Activated CD8-positive, alpha-beta T cell treated with anti-CD3 and anti-CD28 coated beads for 36 hours (primary cell): ENCODE results near the gene UBE2G1. TPM values are rescaled to one million over a fixed set of nuclear protein-coding genes. Genes with fewer than 3 reads are reported as not detected.
A peak's percentile ranks its signal among the peaks of the same experiment; 100 is the strongest.
"Not testable (repeated sequence)": the region's sequence is repeated elsewhere in the genome, so short reads cannot be mapped to it uniquely, and the experiment has no call there.

Experiments used
- ATAC-seq: fragments of 200-7000 bp; cut with Tn5 transposase; one replicate; pipeline ENCODE4 v1.10.0; 2021; ENCODE audit warnings: mild to moderate bottlenecking, moderate library complexity
- CTCF ChIA-PET: fragments of 350-600 bp; sonication (Branson Sonifier 250); formaldehyde crosslinking; loops from one replicate; lab custom pipeline; 2021; ENCODE audit warnings: antibody characterized with exemption; lab: Charles Lee
- POLR2A ChIA-PET: fragments of 350-600 bp; sonication (Branson Sonifier 250); formaldehyde crosslinking; loops from one replicate; lab custom pipeline; 2021; ENCODE audit warnings: antibody characterized with exemption; lab: Charles Lee
- DNase-seq: peaks from one replicate; pipeline ENCODE4 v3.0.0-alpha.2; 2020
- H3K27ac Mint-ChIP-seq: one replicate; pipeline ENCODE4 v1.8.0; 2021; ENCODE audit warnings: mild to moderate bottlenecking, mixed read lengths
- H3K27me3 Mint-ChIP-seq: one replicate; pipeline ENCODE4 v1.8.0; 2021; ENCODE audit warnings: mixed read lengths
- H3K36me3 Mint-ChIP-seq: one replicate; pipeline ENCODE4 v1.8.0; 2021; ENCODE audit warnings: low read depth, mixed read lengths
- H3K4me1 Mint-ChIP-seq: one replicate; pipeline ENCODE4 v1.8.0; 2021; ENCODE audit warnings: low read depth, mixed read lengths
- H3K4me3 Mint-ChIP-seq: one replicate; pipeline ENCODE4 v1.8.0; 2021; ENCODE audit warnings: mild to moderate bottlenecking, moderate library complexity, mixed read lengths
- H3K9me3 Mint-ChIP-seq: one replicate; pipeline ENCODE4 v1.8.0; 2021; ENCODE audit warnings: mixed read lengths
- CTCF ChIP-seq: fragments of 200-600 bp; IDR thresholded peaks from one replicate; pipeline ENCODE4 v1.8.0; 2022; ENCODE audit warnings: antibody characterized with exemption, mild to moderate bottlenecking
- intact Hi-C: fragments of 100-400 bp; cut with micrococcal nuclease; formaldehyde crosslinking; loops from one replicate; pipeline ENCODE4 v1.10.0; 2022
- total RNA-seq, 2 experiments: library from RNA; stranded (reverse); gene quantifications; one replicate each; pipeline ENCODE4 v1.2.3, GENCODE V29; 2021

The UBE2G1 gene
- total RNA-seq, 2 experiments from 2014 or later, result 40.2 to 44.0 TPM

GRCh38 chr17:4387137-4387536, 20.7 kb upstream of the UBE2G1 start:
- TF ChIP-seq CTCF, result no peak
- ChIA-PET CTCF (interaction anchor here (0.9 to 1.3 kb wide), 2 partner anchors 12 to 171 kb away, joined by 4 read pairs; no protein-coding TSS in a partner anchor), POLR2A (no interaction called here)
- Mint-ChIP-seq H3K9me3 (no peaks in the 10 kb centered on the region), H3K27me3 (no peaks in the 10 kb centered on the region), H3K4me3 (no peak overlapping the region), H3K4me1 (no peaks in the 10 kb centered on the region), H3K27ac (no peak overlapping the region), H3K36me3 (no peaks in the 10 kb centered on the region)
- no peak for ATAC-seq
- intact Hi-C loops, result no loop called here
- no peak for DNase-seq

GRCh38 chr17:4386406-4386805, 19.9 kb upstream of the UBE2G1 start:
- CTCF ChIA-PET, result interaction anchor here (0.9 to 1.3 kb wide), 3 partner anchors 12 to 171 kb away, joined by 3 to 4 read pairs (median 4); no protein-coding TSS in a partner anchor
- ATAC-seq, result no peak
- intact Hi-C loops, result no loop called here
- no peak for DNase-seq
- no peaks in the 10 kb centered on the region for H3K36me3 Mint-ChIP-seq
- H3K4me3 Mint-ChIP-seq, result no peak overlapping the region
- POLR2A ChIA-PET, result no interaction called here
- H3K27ac Mint-ChIP-seq, result no peak overlapping the region
- no peak for TF ChIP-seq CTCF
- no peaks in the 10 kb centered on the region for H3K27me3 Mint-ChIP-seq
- H3K9me3 Mint-ChIP-seq, result no peaks in the 10 kb centered on the region
- H3K4me1 Mint-ChIP-seq, result peaks cover under 1% of the 10 kb centered on the region

GRCh38 chr17:4381690-4382671, 15.5 kb upstream of the UBE2G1 start:
- POLR2A ChIA-PET, result no interaction called here
- Mint-ChIP-seq H3K4me3 (no peak overlapping the region), H3K27ac (no peak overlapping the region), H3K36me3 (no peaks in the 10 kb centered on the region), H3K4me1 (peaks cover 6% of the 10 kb centered on the region), H3K9me3 (no peaks in the 10 kb centered on the region), H3K27me3 (no peaks in the 10 kb centered on the region)
- no peak for TF ChIP-seq CTCF
- intact Hi-C loops, result no loop called here
- ATAC-seq (no peak), DNase-seq (no peak)
- CTCF ChIA-PET, result no interaction called here

- CTCF ChIA-PET, result no interaction called here
- no peaks in the 10 kb centered on the region for H3K36me3 Mint-ChIP-seq
- POLR2A ChIA-PET, result no interaction called here
Observed at GRCh38 chr17:4378626-4379025, 12.2 kb upstream of the UBE2G1 start.

GRCh38 chr17:4377247-4377646, 10.8 kb upstream of the UBE2G1 start:
- POLR2A ChIA-PET, result not testable (repeated sequence)

More at GRCh38 chr17:4378626-4379025, 12.2 kb upstream of the UBE2G1 start:
- no peak for ATAC-seq
- no peak overlapping the region for H3K27ac Mint-ChIP-seq
- H3K9me3 Mint-ChIP-seq, result no peaks in the 10 kb centered on the region
- H3K4me3 Mint-ChIP-seq, result no peak overlapping the region
- no peak for DNase-seq
- no peaks in the 10 kb centered on the region for H3K27me3 Mint-ChIP-seq
- peaks cover 15% of the 10 kb centered on the region for H3K4me1 Mint-ChIP-seq
- intact Hi-C loops, result loop anchor here (10.0 kb wide), 1 partner anchor 584 kb away; no protein-coding TSS in a partner anchor
- TF ChIP-seq CTCF, result no peak

GRCh38 chr17:4375796-4376440, 9.4 kb upstream of the UBE2G1 start:
- H3K9me3 Mint-ChIP-seq, H3K27ac Mint-ChIP-seq, H3K27me3 Mint-ChIP-seq, DNase-seq, ATAC-seq, H3K36me3 Mint-ChIP-seq, CTCF ChIA-PET: not testable (repeated sequence)
- H3K4me1 Mint-ChIP-seq, result peaks cover 12% of the 10 kb centered on the region
- peak overlapping the region; percentile 22 for H3K4me3 Mint-ChIP-seq
- intact Hi-C loops, result loop anchor here (10.0 kb wide), 1 partner anchor 581 kb away; no protein-coding TSS in a partner anchor
- POLR2A ChIA-PET, result interaction anchor here (0.6 to 1.4 kb wide), 4 partner anchors 10 to 142 kb away, joined by 3 to 7 read pairs (median 3); partner anchors contain the start of gene UBE2G1

More at GRCh38 chr17:4377247-4377646, 10.8 kb upstream of the UBE2G1 start:
- H3K27ac Mint-ChIP-seq, CTCF ChIA-PET, H3K36me3 Mint-ChIP-seq, H3K4me3 Mint-ChIP-seq, ATAC-seq, H3K27me3 Mint-ChIP-seq, H3K9me3 Mint-ChIP-seq, DNase-seq: not testable (repeated sequence)
- intact Hi-C loops, result loop anchor here (10.0 kb wide), 1 partner anchor 582 kb away; no protein-coding TSS in a partner anchor
- peaks cover 15% of the 10 kb centered on the region for H3K4me1 Mint-ChIP-seq
